ENCODE results near the gene POC1A.

DNA sequence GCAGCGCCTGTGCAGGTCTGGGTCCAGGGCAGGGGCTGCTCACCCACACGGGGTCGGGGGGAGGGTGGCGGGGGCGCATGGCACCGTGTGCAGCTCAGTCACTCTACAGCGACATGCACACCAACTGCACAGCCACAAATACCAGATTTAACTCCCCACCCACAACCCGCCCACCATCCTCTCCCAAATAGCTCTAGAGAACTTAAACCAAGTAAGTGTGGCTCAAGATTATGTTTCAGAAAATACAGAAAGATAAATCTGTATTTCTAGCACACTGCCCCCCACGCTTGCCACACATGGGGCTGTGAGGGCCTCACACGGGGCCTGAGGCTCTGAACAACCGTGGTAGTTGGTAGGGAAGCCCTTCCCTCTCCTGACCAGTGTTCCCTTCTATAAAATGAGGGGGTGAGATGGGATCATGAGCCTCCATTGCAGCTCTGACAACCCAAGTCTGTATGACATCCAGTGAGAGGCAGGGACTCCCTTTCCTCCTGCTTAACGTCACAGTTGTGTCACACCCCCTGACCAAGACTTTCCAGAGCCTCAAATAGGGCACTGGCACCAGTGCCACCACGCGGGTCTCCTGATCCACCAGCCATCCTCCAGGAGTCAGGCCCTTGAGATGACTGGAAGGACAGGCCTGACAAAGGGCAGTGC lies 23.1 kb downstream of the POC1A start:
- TF ChIP-seq, protein P1, sequence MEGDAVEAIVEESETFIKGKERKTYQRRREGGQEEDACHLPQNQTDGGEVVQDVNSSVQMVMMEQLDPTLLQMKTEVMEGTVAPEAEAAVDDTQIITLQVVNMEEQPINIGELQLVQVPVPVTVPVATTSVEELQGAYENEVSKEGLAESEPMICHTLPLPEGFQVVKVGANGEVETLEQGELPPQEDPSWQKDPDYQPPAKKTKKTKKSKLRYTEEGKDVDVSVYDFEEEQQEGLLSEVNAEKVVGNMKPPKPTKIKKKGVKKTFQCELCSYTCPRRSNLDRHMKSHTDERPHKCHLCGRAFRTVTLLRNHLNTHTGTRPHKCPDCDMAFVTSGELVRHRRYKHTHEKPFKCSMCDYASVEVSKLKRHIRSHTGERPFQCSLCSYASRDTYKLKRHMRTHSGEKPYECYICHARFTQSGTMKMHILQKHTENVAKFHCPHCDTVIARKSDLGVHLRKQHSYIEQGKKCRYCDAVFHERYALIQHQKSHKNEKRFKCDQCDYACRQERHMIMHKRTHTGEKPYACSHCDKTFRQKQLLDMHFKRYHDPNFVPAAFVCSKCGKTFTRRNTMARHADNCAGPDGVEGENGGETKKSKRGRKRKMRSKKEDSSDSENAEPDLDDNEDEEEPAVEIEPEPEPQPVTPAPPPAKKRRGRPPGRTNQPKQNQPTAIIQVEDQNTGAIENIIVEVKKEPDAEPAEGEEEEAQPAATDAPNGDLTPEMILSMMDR (conservative IDR thresholded peaks at IDR 0.05), result no peak
- TF ChIP-seq ZFX (IDR thresholded peaks at IDR 0.05), result no peak

All from C4-2B (cell line).